ENCODE data around the gene CBX5. TPM values are rescaled to one million over a fixed set of nuclear protein-coding genes. Genes with fewer than 3 reads are reported as not detected.

The CBX5 gene
- total and polyA plus RNA-seq, 9 of the 15 experiments (the other 6 are each of a cell fraction or from before 2014, with no cell fraction given): 32.6 to 102 (median 59.2) TPM

- no peak for TF ChIP-seq ZNF449 (CRISPR knock-in tag; IDR thresholded peaks at IDR 0.05)
- no peak for TF ChIP-seq MGA (IDR thresholded peaks at IDR 0.05)
- no peak for TF ChIP-seq RBM17 (IDR thresholded peaks at IDR 0.05; ENCODE audit: borderline replicate concordance, low read depth, low read length)
- no peak for TF ChIP-seq GTF2B (IDR thresholded peaks at IDR 0.05; ENCODE audit: extremely low read depth, insufficient read length)
- TF ChIP-seq, protein P1, sequence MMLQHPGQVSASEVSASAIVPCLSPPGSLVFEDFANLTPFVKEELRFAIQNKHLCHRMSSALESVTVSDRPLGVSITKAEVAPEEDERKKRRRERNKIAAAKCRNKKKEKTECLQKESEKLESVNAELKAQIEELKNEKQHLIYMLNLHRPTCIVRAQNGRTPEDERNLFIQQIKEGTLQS (IDR thresholded peaks at IDR 0.05): no peak
- TF ChIP-seq, protein P1 (CRISPR knock-in tag; conservative IDR thresholded peaks at IDR 0.05): 0 out of 2 replicates have a peak, but pooled peaks have one; percentile 61
- TF ChIP-seq MIER1 (IDR thresholded peaks at IDR 0.05; ENCODE audit: low read depth): 0 out of 2 replicates have a peak, but pooled peaks have one; percentile 47
- TF ChIP-seq SLC30A9 (CRISPR knock-in tag; IDR thresholded peaks at IDR 0.05): no peak
- TF ChIP-seq CXXC5 (CRISPR knock-in tag; IDR thresholded peaks at IDR 0.05): peak; percentile 70
Measured at GRCh38 chr12:54214553-54215406, 65.1 kb downstream of the CBX5 start (continued).
